Activated CD4-positive, CD25-positive, alpha-beta regulatory T cell treated with anti-CD3 and anti-CD28 coated beads, Interleukin-2, amount 50 U/mL, for 16 hours (primary cell): ENCODE measurements around the gene POC1B.

Source experiments
- DNase-seq: peaks from one replicate; pipeline ENCODE4 v3.0.0-alpha.2; 2020; ENCODE audit warnings: low read depth, low spot score

Gene POC1B

DNA sequence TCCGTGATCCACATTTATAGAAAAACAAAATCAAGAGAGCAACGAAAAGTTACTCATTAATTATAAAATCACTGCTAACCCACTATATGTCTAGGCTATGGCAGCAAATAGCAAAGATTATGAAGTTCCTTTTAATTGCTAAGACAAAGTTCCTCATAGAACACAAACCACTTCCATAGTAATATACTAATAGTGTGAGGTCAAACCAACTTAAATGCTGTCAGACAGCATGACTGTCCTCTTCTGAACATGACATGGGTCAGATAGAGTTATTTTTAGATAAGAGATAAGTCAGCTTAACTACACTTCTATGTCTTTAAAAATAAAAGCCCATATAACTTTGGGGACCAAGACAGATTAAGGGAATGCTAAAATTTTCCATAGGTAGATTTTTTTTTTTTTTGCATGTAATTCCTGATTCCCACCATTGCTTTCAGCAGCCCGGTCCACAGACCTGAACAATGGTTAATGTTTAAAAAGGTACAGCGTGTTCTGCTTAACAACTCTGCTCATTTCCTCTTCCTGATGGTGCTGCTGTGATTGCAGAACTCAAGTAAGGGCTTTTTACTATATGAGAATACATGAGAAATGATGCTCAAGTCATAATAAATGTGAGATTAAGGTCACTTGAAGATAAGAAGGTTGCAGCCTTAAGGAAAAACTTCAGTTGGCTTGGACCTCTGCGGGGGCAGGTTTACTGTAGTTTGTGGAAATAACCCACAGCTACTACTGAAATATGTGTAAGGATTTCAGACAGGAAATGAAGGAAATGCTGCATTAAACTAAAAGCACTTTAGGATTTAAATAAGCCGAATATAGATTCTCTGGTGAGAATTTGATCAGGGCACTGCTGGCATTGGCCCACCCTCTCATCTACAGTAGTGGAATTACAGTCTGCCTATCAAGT is 135.8 kb downstream of the POC1B start:
- no peak for DNase-seq

GRCh38 chr12:89386138-89386537 is 139.7 kb downstream of the POC1B start:
- no peak for DNase-seq

DNA sequence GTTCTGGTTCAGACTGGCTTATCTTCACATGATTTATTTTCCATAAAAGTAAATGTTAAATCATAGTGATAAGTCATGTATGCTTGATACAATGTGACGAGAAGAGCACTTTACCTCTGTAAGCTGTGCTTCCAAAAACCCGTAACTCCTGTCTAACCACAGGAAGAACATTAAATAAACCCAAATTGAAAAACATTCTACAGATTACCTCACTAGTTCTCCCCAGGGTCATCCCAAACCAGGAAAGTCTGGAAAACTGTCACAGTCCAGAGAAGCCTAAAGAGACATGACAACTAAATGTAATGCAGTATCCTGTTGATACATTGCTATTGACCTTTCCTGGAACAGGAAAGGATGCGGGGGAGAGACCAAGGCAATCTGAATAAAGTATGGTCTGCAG is 141.0 kb downstream of the POC1B start:
- DNase-seq = no peak

GRCh38 chr12:89384050-89384758 is 141.6 kb downstream of the POC1B start:
- no peak for DNase-seq

DNA sequence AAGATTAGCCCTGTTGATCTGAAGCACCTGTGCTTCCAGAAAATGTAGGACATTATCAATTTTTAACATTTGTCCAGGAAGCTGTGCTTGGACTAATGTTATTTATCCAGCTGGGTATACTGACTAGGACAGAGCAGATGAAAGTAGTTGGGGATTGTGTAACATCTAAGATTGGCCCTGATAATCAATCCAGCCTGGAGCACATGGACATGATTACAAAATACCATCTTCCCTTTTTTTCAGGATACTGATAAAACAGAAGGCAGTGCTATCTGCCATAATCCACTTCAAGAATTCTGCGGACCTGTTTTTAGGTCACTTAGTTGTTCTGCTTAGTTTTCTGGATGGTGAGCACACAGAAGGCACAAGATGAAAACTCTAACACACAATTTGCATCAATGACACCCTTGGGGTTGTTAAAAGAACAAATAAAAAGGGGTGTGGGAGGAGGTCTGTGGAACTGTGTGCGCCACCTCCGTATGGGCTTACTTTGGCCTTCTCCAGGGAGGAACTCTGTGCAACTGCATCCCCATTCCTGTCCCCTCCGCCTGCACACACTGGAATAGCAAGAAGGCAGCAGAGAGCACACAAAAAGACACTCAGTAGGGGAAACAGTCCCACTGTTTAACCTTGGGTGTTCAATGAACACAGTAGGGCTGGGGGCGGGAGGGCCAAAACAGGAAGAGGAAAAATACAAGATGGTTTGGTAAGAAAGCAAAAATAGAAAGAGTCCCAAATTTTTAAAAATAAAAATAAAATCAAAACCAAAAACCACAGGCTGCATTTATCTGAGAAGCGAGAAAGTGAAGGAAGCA is 142.4 kb downstream of the POC1B start:
- DNase-seq = no peak

GRCh38 chr12:89382328-89382727 is 143.5 kb downstream of the POC1B start:
- no peak for DNase-seq

DNA sequence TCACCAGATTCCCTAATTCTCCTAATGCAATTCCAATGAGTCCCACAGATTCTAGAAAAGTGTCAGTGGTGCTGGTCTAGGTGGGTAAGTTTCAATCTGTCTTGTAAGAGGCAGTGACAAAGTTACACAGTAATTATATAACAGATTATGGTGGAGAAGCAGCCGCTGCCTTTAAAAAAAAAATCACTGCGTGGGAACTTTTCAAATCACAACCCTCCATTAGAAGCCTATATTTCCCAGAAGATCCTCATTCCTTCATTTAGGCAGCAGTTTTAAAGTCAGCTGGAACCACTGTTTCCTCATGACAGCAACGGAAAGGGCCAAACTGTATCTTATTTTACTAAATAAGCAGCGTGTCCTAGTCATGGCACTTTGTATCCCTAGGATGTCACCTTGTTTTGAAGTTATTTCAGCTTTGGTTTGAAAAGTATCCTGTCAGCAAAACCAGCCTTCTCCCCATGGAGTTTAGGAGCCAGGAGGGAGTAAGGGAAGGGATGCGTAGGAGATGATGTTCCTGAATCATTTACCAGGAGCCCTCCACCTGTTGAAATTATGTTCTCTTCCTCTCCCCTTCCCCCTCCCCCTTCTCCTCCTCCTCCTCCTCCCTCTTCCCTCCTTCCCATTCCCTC is 145.9 kb downstream of the POC1B start:
- DNase-seq = no peak

DNA sequence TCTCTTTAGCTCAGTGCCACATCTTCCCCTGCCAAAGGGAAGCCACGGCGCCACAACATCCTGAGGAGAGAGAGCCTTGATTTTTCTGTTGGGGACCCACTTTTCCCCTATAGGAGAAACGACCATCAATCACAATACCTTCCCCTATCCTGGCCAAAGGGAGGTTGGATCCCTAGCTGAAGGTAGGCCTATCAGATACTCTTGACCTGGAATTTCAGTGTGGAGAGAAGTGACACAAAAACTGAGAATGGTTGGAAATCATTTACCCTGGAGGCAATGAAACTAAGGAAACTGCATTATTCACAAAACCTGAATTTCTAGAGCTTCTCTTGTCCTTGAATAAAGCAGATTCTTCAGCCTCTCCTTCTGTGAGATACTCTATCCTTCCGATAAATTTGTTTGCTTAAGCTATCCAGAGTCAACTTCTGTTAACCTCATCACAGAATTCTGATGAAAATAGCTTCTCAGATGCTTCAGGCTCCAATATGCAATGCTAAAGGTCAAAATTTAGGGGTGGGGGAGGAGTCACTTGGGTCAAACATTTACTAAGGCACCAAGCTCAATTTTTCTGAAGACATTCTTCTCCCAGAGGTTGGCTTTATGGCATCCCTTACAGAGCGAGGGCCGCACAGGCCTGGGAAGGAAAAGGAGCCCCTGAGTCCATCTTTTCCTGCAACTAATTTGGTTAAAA is 146.6 kb downstream of the POC1B start:
- no peak for DNase-seq

- no peak for DNase-seq
These were observed 149.0 kb downstream of the POC1B start for GRCh38 chr12:89376844-89377243.

- no peak for DNase-seq
These were observed 149.7 kb downstream of the POC1B start for GRCh38 chr12:89376202-89376529.

DNA sequence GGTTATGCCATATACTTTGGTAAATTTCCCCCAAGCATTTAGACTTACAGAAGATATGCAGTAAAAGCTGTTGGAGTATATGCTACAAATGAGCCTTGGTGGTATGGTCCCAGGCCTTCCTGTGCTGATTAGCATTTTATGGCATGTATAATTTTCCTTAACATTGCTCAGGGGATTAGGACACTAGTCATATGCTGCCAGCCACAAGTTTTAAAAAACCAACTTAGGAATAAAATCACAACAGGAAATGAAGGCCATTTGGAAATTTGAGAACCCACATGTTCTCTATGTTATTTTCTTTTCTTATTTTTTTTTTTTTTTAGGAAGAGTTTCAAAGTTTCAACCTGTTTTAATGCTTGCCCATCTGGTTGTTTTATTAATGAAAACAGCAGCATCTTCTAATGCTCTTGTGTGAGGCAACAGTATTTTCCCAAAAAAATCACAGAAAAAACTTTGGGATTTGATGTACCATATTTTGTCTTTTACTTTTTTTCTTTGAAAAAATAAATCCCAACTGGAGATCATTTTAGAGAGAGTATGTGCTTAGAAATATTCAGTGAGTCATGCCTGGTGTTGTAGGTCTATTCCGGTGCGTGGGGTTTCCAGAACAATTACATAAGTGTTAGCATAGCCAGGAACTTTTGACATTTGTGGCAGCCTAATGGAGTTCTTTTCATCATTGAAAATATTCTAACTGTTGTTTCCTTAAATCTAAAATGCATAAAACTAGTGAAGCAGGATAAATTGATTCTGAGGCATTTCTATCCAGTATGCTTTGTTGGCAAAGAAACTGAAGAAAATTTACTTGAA is 151.9 kb downstream of the POC1B start:
- no peak for DNase-seq

DNA sequence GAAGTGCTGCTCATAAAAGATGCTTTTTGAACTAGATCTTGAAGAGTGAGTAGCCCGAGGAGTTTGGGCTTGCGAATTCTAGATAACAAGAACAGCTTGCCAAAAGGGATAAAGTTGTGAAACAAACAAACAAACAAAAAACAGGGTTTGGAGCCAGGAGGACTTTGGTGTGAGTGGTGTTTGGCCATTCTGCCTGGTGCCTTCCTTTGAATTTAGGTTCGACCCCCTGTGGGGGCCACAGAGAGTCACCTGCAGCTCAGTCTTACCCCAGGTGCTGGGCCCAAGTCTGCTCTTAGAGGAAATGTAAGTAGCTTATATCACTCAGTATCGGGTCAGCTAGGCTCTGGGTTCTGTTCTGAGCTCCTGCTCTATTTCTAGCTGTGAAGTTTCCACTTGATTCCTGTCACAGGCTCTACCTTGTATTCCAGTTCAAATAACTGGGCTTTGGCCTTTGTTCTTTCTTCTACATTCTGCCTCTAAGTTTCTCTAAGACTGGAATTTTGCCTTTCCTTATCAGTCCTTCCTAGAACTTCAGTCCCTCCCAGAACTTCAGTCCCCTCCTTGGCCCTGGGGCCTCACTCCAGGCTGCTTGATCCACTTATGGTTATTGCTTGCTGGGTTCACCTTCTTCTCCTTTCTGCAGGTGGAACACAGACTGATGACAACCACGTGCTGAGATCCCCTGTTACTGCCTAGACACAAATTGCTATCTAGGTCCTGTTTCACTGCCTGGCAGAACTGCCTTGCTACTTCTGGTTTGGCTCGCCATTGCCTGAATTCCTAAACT is 153.1 kb downstream of the POC1B start:
- DNase-seq = no peak

DNA sequence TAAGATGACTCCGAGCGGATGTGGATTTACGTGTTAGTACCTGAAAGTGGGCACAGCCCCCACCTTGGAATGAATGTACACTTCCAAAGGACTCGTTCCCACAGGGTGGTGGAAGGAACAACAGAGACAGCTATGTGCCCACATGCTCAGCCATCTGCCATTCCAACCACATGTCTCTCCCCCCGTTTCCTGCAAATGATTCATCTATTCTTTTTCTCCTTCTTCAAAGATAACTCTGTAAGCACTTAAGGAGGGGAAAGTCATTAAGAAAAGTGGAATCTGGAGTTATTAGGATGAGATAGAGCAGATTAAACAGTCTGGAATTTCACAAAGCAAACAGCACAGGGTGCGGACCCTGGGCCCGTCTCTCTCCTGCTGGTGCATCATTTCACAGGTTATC is 155.0 kb downstream of the POC1B start:
- DNase-seq = no peak

DNA sequence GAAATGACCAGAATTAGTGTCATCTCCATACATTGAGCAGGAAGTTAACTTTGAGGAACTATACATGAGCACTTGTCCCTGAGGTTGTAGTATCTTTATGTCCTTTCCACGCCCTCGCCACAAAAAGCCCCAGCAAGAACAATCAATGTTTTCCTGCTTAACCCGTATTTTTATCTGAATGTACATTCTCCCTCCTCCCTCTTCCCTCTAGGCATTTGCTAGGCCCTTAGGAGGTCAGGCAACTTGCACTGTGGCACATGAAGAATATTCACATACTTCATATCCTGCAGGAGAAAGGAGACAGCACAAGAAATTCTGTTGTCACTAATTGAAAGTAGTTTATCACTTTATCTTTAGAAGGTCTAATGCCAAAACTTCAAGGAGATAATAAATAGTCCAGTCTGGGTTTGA is 155.4 kb downstream of the POC1B start:
- no peak for DNase-seq
